ENCODE measurements around the gene OR52D1.

OR52D1 gene

GRCh38 chr11:5488385-5488784 is at the start of gene OR52D1:
Gene OR52D1, plus strand, starts transcription at chr11:5488685. Its CDS starts 22 bp downstream, at chr11:5488707.
- DNase-seq = no peak

- no peak for DNase-seq
Measured at GRCh38 chr11:5441414-5441813, 47.1 kb upstream of the OR52D1 start, which contains the start of gene OR51I1. Gene OR51I1, minus strand, starts transcription at chr11:5441514. Its CDS starts 0 bp downstream, at chr11:5441514.

GRCh38 chr11:5443835-5444393 is 44.6 kb upstream of the OR52D1 start:
- no peak for DNase-seq

DNA sequence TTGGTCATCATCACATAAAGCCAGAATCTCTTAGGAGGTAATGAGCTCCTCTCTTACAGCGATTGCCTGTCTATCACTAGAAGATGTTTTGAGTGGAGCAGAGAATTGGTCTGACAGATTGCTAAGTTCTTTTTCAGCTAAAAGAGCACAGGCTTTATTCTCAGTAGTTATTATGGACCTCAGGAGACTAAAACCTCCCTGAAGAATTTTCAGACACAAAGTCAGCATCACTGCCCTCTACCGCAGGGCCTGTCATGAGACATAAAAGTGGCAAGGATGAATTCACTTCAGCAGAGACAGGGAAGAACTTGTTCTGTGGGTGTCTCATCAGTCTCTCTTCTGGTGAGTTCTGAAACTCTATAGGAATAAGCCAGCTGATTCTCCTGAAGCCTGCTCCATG is 39.5 kb upstream of the OR52D1 start, which contains the start of gene OR51I2:
OR51I2 (plus strand) TSS at position 301 of the 400 bp plus-strand sequence. CDS start 4,166 bp downstream, outside the sequence.
- no peak for DNase-seq

- DNase-seq = no peak
Measured at GRCh38 chr11:5449432-5449831, 39.1 kb upstream of the OR52D1 start.

DNA sequence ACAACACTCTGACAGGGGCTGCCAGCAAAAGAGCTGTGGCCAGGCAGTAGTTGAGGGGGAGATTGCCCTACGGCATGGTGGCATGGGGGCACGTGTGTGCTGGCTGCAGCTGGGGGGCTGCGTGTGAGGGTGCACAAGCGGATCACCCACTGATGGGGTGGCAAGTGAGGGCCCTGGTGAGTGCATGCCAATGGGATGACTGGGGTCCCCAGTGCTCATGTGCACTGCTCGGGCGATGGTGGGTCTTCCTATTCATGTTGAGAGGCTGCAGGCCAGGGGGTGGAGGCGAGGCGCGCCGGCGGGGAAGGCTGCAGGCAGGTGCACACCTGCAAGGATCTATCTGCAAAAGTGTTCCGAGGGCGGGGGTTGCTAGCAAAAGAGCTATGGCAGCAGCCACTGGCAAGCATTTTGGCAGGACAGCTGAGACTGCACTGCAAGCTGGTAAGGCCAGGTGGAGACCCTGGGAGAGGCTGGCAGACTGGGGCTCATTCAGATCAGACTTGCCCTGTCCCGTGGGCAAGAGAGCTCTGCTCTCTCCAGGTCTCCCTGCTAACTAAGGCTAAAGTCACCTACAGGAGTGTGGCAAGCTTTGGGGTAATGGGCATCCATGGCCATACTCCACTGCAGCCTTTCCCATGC is 27.4 kb upstream of the OR52D1 start:
- DNase-seq = no peak

GRCh38 chr11:5467527-5467926 is 21.0 kb upstream of the OR52D1 start:
- DNase-seq = no peak

- no peak for DNase-seq
Measured at GRCh38 chr11:5473921-5474320, 14.6 kb upstream of the OR52D1 start.

GRCh38 chr11:5476186-5476819 is 12.2 kb upstream of the OR52D1 start:
- peak; percentile 48 for DNase-seq

DNA sequence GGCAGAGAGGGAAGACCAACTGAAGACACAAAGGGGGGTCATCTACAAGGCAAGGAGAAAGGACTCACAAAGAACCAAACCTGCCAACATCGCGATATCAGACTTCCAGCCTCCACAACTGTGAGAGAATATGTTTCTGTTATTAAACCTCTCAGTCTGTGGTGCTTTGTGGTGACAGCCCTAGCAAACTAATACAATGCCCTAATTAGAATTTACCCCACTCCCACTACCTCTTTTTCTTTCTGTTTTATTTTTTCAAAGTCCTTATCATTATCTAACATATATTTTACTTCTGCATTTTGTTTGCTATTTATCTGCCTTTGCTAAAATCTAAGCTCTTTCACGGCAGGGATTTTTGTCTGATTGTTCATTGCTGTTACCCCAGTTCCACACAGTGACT is 2.5 kb upstream of the OR52D1 start:
- DNase-seq = no peak

GRCh38 chr11:5486421-5486820 is 2.1 kb upstream of the OR52D1 start:
- DNase-seq = no peak

DNA sequence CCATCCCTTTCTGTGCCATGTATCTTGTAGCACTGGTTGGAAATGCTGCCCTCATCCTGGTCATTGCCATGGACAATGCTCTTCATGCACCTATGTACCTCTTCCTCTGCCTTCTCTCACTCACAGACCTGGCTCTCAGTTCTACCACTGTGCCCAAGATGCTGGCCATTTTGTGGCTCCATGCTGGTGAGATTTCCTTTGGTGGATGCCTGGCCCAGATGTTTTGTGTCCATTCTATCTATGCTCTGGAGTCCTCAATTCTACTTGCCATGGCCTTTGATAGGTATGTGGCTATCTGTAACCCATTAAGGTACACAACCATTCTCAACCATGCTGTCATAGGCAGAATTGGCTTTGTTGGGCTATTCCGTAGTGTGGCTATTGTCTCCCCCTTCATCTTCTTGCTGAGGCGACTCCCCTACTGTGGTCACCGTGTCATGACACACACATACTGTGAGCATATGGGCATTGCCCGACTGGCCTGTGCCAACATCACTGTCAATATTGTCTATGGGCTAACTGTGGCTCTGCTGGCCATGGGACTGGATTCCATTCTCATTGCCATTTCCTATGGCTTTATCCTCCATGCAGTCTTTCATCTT is 414 bp downstream of the OR52D1 start:
- no peak for DNase-seq

GRCh38 chr11:5489576-5490357 is 1.3 kb downstream of the OR52D1 start:
- DNase-seq = no peak

- DNase-seq = no peak
Measured at GRCh38 chr11:5499671-5500070, 11.2 kb downstream of the OR52D1 start.

DNA sequence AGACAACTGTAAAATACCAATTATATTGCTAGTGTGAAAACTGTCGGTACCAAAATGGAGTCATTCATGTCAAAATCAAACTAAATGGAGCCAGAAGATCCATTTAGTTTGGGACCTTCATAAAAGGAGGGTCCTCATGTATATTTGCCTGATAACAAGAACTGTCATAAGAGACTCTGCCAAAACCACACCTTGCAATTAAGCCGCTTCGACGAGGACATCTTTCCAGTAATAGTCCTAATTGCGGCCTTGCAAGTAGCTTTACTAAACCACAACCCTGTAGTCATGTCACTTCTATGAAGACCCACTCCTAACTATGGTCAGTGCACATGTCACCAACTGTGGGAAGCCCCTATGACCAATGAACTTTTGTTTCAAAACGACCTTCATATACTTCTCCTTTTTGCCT is 11.9 kb downstream of the OR52D1 start:
- DNase-seq = no peak

DNA sequence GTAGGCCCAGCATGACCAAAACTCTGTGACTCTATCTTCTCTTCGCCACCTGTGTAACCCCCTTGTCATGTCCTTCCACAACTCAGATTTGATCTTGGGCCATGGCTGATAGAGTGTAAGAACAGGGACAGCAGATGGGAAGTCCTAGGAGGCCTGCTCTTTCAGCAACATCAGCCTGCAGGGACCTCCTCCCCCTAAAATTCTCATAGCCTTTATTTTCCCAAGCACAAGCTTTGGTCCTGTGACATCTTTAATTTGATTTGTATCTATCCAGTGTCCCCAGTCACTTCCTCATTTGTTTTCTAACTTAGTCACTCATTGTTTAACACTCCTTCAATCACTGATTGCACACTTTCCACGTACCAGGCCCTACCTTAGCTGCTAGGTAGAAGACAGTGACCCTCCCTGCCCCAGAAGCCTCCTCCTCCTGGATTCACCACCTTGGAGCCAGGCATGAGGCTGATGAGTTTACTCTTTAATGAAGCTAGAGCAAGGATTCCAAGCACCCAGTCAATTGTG is 16.0 kb downstream of the OR52D1 start:
- DNase-seq = no peak

- no peak for DNase-seq
Measured at GRCh38 chr11:5505363-5506048, 17.0 kb downstream of the OR52D1 start.

DNA sequence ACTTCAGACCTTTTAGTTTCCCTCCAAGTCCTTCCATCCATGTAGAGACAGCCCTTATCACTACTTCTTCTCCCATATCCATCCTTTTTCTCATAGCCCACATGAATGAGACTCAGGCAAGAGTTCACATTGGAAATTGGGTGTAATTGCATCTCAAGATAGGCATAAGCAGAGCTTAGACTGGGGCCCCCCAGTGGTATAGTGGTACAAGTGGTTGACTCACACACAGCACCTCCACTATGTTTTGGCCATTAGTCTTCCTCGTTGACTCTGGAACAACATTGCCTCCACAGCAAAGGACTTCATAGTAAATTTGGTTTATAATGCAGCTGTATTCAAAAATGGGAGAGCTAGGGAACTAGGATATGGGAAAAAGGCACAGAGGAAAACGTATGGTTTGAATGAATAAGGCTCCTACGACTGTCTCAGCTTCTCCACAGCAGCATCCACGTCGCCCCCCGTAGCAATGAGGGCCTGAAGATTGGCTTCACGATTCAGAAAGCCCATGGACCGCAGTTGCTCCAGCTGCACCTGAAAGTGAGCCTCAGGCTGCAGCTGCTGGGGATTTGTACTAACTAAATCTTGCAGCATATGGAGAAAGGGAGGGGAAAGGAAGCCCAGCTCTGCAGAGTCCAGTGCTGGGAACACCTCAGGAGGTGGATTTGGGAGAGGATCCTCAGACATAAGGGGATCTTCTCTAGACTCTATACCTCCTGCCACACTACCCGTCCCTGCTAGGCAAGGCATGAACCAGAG is 18.9 kb downstream of the OR52D1 start:
- DNase-seq = no peak

DNA sequence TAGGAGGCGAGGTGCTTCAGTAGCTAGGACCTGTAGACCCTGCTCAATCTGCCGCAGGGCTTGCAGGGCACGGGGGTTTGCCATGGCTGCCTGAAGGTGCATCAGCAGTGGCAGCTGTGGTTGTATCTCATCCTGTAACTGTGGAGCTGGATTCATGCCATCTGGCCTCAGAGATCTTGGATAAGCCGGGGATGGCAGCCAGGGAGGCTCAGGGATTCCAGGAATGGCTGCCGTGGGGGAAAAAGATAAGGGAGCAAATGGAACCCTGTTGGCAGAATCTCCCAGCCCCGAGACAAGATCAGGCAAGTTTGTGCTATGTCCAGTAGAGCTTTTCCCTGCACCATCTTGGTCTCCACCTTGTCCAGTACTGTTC is 19.4 kb downstream of the OR52D1 start:
- DNase-seq = no peak

GRCh38 chr11:5508605-5509004 is 20.1 kb downstream of the OR52D1 start:
- DNase-seq = no peak

DNA sequence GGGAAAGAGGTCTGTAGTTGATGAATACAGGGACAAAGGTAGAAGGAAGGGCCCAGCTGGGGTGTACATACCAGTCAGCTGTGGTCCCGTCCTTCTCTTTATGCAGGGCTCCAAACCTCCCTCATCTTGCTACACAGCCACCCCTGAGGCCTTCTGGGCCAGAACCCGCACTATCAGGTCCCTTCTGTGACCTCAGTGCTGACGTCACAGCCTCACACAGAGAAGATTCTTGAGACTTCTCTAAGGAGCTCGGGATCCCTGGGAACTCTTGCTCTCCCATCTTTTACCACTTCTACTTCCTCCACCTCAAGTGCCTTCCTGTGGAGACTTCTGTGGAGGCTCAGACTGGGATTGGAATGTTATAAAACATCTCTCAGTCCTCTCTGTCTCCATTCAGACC is 21.3 kb downstream of the OR52D1 start, which contains the start of gene UBQLN3:
UBQLN3 (minus strand) TSS at position 155 of the 400 bp plus-strand sequence. CDS start 399 bp downstream, outside the sequence.
- DNase-seq = no peak

Measured in HCEC 1CT (cell line).